Measurements from ENCODE around the gene PCARE.

Gene PCARE

GRCh38 chr2:29074411-29074810 is at the start of gene PCARE:
Gene PCARE (minus strand): TSS chr2:29074523. CDS start chr2:29074261, 262 bp downstream.
- no peak within 1 kb of the TSS for H3K4me3 ChIP-seq (ENCODE audit: low read depth, low read length)
- TF ChIP-seq, protein P1, sequence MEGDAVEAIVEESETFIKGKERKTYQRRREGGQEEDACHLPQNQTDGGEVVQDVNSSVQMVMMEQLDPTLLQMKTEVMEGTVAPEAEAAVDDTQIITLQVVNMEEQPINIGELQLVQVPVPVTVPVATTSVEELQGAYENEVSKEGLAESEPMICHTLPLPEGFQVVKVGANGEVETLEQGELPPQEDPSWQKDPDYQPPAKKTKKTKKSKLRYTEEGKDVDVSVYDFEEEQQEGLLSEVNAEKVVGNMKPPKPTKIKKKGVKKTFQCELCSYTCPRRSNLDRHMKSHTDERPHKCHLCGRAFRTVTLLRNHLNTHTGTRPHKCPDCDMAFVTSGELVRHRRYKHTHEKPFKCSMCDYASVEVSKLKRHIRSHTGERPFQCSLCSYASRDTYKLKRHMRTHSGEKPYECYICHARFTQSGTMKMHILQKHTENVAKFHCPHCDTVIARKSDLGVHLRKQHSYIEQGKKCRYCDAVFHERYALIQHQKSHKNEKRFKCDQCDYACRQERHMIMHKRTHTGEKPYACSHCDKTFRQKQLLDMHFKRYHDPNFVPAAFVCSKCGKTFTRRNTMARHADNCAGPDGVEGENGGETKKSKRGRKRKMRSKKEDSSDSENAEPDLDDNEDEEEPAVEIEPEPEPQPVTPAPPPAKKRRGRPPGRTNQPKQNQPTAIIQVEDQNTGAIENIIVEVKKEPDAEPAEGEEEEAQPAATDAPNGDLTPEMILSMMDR (IDR thresholded peaks at IDR 0.05; ENCODE audit: borderline replicate concordance, insufficient read depth, low read depth, low read length), result no peak

DNA sequence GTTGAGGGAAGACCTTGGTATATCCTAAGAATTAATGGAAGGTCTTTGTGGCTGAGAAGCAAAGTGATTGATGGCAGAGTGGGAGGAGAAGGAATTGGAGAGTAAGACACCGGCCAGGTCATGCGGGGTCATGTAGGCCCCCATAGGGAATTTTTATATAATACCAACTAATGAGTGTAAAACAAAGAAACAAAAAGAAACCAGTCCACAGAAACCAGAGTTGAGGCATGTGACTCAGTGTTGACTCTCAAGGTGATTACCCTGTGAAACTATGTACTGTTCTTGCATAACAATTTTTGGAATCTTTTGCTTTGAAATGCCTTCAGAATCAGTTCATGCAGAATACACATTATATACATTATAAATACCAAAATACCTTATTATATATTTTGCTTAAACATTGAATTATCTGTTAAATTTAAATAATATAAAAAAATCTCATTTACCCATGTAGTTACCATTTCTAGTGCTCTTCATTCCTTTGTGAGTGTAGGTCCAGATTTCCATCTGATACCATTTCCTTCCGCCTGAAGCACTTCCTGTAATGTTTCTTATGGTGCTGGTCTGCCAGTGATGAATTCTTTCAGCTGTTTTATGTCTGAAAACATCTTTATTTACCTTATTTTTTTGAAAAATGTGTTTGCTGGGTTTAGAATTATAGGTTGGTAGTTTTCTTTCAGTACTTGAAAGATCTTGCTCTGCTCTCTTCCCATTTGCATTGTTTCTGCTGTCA is 49.5 kb upstream of the PCARE start:
- H3K4me3 ChIP-seq (ENCODE audit: low read depth, low read length), result no peak overlapping the region
- TF ChIP-seq, protein P1 (IDR thresholded peaks at IDR 0.05; ENCODE audit: borderline replicate concordance, insufficient read depth, low read depth, low read length), result no peak

DNA sequence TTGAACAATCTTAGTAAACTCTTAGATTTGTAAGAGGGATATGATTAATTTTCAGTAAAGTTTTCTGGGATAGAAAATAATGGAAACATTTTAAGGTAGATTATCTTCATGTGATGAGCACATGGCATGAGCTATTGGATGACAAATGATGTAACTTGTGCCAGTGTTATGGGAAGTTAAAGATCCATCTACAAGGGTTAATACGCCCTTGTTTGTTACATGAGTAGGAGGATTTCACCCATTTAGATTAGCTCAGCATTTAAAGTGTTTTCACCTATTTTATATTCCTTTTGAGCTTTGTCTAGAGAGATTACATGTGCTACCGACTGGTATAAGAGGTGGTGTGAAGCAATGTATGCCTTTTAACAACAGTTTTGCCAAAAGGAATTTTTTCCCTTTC is 46.5 kb upstream of the PCARE start:
- H3K4me3 ChIP-seq (ENCODE audit: low read depth, low read length), result no peak overlapping the region
- TF ChIP-seq, protein P1 (IDR thresholded peaks at IDR 0.05; ENCODE audit: borderline replicate concordance, insufficient read depth, low read depth, low read length), result no peak

GRCh38 chr2:29119211-29119610 is 44.9 kb upstream of the PCARE start:
- TF ChIP-seq, protein P1 (IDR thresholded peaks at IDR 0.05; ENCODE audit: borderline replicate concordance, insufficient read depth, low read depth, low read length), result no peak
- no peak overlapping the region for H3K4me3 ChIP-seq (ENCODE audit: low read depth, low read length)

GRCh38 chr2:29117636-29118303 is 43.4 kb upstream of the PCARE start:
- H3K4me3 ChIP-seq (ENCODE audit: low read depth, low read length), result no peak overlapping the region
- TF ChIP-seq, protein P1 (IDR thresholded peaks at IDR 0.05; ENCODE audit: borderline replicate concordance, insufficient read depth, low read depth, low read length), result no peak

DNA sequence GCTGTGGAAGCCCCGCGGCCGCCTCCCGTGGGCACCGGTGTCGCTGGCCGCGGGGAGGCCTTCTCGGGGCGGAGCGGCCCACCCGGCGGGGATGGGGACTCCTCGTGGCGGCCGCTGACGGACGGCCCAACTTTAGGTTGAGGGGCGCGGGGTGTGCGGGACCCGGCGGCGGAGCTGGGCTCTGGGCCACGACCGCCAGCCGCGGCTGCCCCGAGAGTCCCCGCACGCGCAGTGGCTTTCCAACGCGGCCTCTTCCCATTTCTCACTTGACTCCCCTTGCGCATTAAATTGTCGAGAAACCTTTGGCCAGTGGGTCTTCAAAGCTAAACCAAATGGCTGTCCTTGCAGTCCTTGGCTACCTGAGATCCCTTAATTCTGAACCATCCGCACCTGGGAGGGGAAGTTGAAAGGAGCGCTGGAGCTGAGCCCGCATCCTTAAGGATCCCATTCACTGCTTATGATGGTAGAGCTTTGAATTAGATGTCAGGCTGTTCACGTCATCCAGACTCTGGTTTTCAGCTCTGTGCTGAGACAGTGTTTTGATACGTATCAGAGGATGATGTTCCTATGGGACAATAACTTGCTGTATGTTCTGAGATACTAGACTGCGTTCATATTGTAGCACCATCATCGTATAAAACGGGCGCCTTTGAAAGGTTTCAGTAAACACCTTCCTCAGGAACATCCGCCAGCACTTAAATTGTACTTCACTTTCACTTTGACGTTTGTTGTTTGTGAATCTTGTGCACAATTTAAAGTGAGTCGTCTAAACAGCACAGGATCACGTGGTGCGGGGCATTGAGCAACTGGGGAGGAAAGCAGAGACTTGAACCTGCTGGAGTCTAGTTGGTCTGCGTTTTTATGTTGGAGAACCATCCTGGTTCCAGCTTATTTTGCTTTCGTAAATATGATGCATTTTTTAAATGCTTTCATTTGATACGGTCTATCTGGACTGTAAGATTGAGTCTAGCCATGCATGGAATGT is 41.8 kb upstream of the PCARE start:
- TF ChIP-seq, protein P1 (IDR thresholded peaks at IDR 0.05; ENCODE audit: borderline replicate concordance, insufficient read depth, low read depth, low read length), result no peak
- peak overlapping the region; percentile 85 for H3K4me3 ChIP-seq (ENCODE audit: low read depth, low read length)
